Stromal cell of bone marrow (primary cell): ENCODE results near the gene AHNAK.
A peak's percentile ranks its signal among the peaks of the same experiment; 100 is the strongest.
"Not testable (repeated sequence)": the region's sequence is repeated elsewhere in the genome, so short reads cannot be mapped to it uniquely, and the experiment has no call there.

Experiments
- DNase-seq: peaks from one replicate; pipeline ENCODE4 v3.0.0-alpha.2; 2012; ENCODE audit warnings: low read depth

AHNAK gene

DNA sequence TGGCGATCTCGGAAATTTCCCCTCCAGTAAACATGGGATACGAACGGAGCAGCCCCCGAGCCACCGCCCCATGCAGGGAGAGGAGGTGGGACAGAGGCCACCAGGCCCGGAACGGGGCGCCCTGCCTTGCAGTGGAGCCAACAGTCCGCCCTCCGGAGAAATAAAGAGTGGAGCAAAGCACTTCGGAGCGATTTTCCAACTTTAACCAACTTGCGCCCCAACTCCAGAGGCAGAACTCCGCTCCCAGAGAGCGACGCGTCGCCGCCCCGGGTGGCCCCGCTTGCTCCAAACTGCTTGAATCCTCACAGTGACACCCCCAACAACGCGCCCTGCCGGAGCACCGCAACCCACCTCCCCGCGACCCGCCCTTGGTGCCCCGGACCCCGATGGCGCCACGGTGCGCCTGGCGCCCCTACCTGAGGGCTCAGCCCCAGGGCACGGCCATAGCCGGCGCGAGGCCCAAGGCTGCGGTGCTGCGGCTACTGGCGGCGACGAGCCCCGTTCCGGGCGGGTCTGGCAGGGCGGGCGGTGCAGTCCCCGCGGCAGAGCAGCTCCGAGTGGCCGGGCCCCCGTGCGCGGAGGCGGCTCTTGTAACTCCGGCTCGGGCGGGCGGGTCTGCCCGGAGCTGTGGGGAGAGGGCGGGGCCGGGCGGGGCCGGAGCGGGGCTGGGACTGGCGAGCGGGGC is at the start of gene AHNAK:
AHNAK (minus strand) TSS at position 563 of the 685 bp plus-strand sequence. CDS start 10,708 bp downstream, outside the sequence.
- no peak for DNase-seq

DNA sequence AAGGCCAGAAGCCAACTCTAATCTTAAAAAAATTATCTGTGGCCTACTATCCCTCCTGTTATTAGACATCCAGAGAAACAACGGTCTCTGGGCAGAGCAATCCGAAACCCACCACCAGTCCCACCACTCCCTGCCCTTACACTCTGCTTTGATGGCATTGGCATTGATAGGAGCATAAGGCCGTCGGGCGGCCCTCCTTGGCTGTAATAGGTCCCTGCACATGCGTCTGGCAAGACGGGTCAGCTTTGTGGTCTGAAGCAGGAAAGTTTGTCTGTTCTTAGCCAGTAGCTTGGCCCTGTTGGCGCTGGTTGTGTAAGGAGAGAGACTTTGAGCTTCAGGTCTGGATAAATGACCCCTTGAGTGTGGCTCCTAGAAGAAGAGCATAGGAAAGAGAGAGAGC is 48.5 kb upstream of the AHNAK start:
- no peak for DNase-seq

DNA sequence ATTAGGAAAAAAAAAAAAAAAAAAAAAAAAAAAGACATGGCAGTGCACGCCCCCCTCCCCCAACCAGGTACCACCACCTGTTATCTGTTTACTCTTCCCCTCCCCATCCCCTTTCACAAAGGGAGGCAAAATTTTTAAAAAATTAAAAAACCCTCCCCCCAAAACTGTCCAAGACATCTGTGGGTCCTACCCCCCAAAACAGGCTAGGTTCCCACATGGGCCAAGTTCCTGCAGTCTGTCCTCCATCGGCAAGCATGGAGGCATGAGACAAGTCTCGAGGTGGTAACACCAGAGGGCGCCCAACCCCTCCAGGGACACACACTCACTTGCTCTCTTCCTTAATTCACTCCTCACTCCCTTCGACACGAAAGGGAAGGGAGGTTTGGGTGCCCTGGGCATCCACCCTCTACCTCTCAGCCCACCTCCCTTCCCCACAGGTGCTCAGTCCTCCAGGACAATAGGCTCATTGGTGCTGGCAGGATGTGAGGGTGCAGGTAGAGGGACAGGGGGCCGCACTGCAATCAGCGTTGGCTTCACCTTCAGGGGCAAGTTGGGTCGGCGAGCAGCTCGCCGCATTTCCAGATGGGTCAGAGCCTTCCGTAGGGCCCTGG is 46.9 kb upstream of the AHNAK start:
- peak; percentile 54 for DNase-seq

GRCh38 chr11:62592989-62593421 is 46.4 kb upstream of the AHNAK start:
- no peak for DNase-seq

- no peak for DNase-seq
Observed at GRCh38 chr11:62592146-62592815, 45.7 kb upstream of the AHNAK start.

GRCh38 chr11:62591448-62592145 is 45.0 kb upstream of the AHNAK start, which contains the start of gene TUT1:
Gene TUT1 (minus strand): TSS chr11:62591523. CDS start chr11:62591485, 38 bp downstream.
- peak; percentile 98 for DNase-seq

DNA sequence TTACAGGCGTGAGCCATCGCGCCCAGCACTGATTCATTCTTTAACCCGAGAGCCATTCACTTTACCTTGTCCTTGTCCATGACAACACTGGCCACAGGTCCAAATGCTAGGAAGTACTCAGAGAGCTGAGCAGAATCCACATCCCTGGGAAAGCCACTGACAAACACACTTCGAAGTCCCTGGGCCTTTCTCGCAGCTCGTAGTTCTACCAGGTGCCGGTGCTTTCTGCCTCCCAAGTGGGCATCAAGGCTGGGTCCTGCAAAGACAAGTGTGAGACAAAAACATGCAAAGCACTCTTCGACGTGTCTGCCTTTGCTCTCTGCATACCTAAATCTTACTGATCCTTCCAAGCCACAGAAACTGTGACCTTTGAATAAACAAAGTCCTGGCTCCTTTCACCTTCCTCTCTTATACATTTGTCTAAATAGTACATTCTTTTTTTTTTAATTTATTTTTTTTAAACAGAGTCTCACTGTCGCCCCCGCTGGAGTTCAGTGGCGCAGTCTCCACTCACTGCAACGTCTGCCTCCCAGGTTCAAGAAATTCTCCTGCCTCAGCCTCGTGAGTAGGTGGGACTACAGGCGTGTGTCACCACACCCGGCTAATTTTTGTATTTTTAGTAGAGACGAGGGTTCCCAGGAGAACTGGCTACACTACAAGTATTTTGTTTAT is 42.5 kb upstream of the AHNAK start:
- DNase-seq: no peak

- not testable (repeated sequence) for DNase-seq
Observed at GRCh38 chr11:62585356-62585755, 38.8 kb upstream of the AHNAK start.

DNA sequence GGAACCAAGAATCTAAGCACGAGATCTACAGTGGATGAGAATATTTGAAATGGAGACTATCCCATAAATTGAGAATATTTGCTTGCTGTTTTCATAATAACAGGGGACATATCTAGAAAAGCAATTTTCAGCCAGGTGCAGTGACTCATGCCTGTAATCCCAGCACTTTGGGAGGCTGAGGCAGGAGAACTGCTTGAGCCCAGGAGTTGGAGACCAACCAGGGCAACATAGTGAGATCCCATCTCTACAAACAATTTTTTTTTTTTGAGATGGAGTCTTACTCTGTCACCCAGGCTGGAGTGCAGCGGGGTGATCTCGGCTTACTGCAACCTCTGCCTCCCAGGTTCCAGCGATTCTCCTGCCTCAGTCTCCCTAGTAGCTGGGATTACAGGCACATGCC is 35.1 kb upstream of the AHNAK start:
- DNase-seq: not testable (repeated sequence)

DNA sequence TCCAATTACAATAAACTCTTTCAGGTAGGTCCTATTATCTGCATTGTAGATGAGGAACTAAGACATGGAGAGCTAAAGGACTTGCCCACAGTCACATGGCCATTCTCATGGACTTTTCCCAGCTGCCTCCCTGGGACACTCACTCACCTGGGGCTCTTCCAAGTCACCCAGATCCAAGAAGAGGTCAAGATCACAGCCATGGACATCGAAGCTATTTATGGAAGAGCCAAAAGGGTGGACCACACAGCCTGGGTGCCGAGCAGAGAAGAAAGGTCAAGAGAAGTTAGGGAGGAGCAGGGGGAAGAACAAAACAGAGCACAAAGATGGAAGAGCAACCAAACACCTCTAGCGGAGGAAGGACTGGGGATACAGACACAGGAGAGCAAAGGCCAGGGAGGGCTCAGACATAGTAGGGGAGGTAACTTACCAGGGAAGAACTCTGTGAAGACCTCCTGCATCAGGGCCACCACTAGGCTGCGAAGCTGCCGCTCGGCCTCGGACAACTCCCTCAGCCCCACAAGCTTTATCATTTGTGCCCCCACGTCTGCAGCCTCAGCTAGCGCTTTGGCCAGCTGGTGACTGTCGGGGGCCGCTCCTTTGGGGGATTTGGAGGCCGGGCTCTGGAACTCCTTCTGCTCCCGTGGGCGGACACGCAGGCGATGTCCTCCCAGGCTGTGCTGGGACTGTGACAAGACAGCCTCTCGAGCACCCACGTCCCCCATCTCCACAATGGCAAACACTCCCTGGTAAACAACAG is 34.5 kb upstream of the AHNAK start:
- DNase-seq: no peak

DNA sequence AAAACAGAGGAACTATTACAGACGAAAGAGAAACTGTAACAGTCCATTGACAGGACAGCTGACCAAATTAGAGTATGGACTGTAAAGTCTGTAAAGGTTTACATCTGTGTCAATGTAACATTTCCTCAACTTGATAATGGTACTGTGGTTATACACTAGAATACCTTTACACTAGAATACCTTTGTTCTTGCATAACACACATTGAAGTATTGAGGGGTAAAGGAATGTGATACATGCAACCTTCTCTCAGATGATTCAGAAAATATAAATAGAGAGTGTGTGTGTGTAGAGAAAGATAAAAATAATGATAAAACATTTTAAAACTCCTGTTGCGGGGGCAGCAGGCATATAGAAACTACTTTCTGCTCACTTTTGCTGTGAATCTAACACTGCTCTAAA is 32.6 kb upstream of the AHNAK start:
- no peak for DNase-seq

- DNase-seq: no peak
Observed at GRCh38 chr11:62578541-62578940, 31.9 kb upstream of the AHNAK start.

GRCh38 chr11:62577046-62577714 is 30.6 kb upstream of the AHNAK start:
- DNase-seq: no peak

- DNase-seq: no peak
Observed at GRCh38 chr11:62575837-62576236, 29.2 kb upstream of the AHNAK start.

- no peak for DNase-seq
Observed at GRCh38 chr11:62575156-62575555, 28.6 kb upstream of the AHNAK start.

DNA sequence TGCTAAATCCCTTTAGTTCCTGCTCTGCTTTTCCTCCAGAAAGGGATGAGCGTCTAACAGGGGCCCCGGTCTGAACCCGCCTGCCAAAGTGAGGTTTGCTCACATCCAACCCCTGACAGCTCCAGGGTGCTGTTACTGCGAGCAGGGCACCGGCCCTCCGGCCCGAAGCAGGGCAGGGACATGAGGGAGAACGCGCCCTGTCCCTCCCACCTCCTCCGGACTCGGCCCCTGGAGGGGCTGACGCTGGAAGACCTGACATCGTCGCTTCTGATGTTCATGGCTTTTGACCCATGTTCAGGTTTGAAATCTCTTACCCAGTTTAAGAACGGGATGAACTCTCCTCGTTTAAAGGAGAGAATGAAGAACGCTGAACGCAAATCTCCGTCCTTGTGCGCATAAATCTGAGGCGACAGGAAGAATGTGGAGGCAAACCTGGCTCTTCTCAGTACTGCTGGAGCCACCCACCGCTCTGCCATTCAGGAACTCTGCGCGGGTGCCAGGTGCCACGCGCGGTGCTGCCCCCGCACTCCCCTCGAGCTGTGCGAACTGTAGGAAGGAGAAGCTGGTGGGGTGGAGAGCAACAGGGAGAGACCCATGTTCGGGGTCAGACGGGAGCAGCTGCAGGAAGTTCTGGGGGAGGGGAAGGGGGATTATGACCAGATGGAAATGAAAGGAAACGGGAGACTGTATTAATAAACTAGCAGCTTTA is 27.9 kb upstream of the AHNAK start:
- no peak for DNase-seq

DNA sequence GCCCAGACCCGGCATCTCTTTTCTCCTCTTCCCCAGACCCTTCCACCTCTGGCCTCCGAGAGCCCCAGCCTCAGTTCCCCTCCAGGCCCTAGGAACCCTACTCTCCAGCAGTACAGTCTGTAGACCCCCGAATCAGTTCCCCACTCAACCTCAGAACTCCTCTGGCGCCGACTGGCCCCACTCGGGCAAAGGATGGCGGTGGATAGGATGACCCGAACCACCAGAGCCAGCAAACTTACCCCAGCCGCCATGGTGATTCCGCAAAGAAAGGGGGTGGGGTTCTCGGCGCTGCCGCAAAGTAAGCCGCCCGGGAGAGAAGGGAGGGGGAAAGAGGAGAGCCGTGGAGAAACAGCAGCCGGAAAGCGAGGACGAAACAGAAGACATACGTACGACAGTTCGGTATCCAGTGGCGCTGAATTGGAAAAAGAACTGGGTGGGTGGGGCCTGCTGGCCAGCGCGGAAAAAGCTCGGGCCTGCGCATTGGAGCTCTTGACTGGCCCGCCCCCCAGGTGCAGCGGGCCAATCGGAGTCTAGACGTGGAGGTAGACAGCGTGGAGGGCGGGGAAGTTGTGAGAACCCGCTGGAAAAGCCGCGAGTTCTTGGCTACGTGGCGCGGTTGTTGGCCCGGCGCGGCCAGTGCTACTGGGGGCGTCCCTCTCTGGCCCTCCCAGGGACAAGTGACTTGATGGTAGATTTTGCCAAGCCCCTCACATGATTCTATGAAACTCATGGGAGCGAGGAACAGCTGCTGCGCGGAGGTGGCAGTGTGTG is 27.2 kb upstream of the AHNAK start, which contains the start of gene EEF1G:
EEF1G (minus strand) TSS at position 300 of the 771 bp plus-strand sequence; CDS start at position 251, 49 bp downstream.
- DNase-seq: peak; percentile 100

DNA sequence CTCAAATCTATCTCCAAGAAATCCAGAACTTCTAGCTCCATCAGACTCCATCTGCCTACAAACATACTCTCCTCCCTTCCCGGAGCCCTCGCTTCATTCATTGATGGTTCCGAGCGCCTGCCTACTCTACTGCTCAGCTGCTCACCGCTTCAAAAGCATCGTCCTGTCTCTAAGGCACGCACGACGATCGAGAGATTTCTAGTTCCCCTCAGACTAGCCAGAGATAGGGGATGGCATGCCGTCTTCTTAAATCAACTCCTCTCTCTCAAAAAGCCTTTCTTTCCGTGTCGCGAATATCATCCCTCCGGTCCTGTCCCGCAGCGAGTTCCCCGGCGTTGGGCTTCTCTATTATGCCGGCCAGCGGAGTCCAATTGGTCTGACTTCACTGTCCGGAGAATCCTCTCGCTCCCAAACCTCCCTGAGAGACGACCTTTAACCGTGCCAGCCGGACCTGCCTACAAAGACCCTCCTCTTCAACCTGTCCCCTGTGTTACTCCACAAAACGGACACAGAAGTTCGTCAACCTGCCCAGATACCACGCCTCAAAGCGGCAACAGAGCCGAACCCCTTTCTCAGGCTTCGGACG is 26.5 kb upstream of the AHNAK start:
- no peak for DNase-seq

- DNase-seq: no peak
Observed at GRCh38 chr11:62572431-62572830, 25.8 kb upstream of the AHNAK start.
